Measurements from ENCODE around the gene SAXO1. TPM values are rescaled to one million over a fixed set of nuclear protein-coding genes. Genes with fewer than 3 reads are reported as not detected.

The SAXO1 gene
- total RNA-seq, 1 experiment from 2014 or later = not detected

DNA sequence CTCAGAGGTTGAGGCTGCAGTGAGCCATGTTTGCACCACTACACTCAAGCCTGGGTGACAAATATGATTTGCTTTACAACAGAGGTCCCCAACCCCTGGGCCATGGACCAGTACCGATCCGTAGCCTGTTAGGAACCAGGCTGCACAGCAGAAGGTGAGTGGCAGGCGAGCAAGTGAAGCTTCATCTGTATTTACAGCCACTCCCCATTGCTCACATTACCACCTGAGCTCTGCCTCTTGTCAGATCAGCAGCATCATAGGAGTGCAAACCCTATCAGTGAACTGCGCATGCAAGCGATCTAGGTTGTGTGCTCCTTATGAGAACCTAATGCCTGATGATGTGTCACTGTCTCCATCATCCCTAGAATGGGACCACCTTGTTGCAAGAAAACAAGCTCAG lies 42.5 kb downstream of the SAXO1 start:
- Histone ChIP-seq H3K9me3 (ENCODE audit: control insufficient read depth, insufficient read depth, low read depth, low read length) (no peaks in the 10 kb centered on the region), H3K4me1 (ENCODE audit: control insufficient read depth, insufficient read depth, low read length) (no peaks in the 10 kb centered on the region), H3K27ac (ENCODE audit: low read length) (no peak overlapping the region), H3K36me3 (ENCODE audit: control insufficient read depth, insufficient read depth, low read length) (no peaks in the 10 kb centered on the region), H3K4me3 (ENCODE audit: low read depth in 2 of 2, low read length in 2 of 2) (no peak overlapping the region), H3K27me3 (ENCODE audit: control insufficient read depth, insufficient read depth, low read length) (no peaks in the 10 kb centered on the region)
- no peak for DNase-seq (ENCODE audit: low read depth, low spot score)
- ChIA-PET CTCF (no interaction called here), POLR2A (no interaction called here)
- in situ Hi-C loops (cut with HindIII; ENCODE audit: low pct_unique_long_range_greater_than_20kb, low sequenced_read_pairs) (no loop called here), intact Hi-C loops (cut with micrococcal nuclease; ENCODE audit: unreplicated experiment) (no loop called here)
- no peak for ATAC-seq
- no TSS peak for BruUV-seq (replicated peaks)
- TF ChIP-seq CTCF (IDR thresholded peaks at IDR 0.05) = no peak
- TF ChIP-seq SIN3A (IDR thresholded peaks at IDR 0.05; ENCODE audit: borderline replicate concordance, insufficient read depth, low read depth, low read length) = no peak
- TF ChIP-seq TCF7L2 (IDR thresholded peaks at IDR 0.05; ENCODE audit: low read depth, low read length) = no peak
- TF ChIP-seq, protein P1, sequence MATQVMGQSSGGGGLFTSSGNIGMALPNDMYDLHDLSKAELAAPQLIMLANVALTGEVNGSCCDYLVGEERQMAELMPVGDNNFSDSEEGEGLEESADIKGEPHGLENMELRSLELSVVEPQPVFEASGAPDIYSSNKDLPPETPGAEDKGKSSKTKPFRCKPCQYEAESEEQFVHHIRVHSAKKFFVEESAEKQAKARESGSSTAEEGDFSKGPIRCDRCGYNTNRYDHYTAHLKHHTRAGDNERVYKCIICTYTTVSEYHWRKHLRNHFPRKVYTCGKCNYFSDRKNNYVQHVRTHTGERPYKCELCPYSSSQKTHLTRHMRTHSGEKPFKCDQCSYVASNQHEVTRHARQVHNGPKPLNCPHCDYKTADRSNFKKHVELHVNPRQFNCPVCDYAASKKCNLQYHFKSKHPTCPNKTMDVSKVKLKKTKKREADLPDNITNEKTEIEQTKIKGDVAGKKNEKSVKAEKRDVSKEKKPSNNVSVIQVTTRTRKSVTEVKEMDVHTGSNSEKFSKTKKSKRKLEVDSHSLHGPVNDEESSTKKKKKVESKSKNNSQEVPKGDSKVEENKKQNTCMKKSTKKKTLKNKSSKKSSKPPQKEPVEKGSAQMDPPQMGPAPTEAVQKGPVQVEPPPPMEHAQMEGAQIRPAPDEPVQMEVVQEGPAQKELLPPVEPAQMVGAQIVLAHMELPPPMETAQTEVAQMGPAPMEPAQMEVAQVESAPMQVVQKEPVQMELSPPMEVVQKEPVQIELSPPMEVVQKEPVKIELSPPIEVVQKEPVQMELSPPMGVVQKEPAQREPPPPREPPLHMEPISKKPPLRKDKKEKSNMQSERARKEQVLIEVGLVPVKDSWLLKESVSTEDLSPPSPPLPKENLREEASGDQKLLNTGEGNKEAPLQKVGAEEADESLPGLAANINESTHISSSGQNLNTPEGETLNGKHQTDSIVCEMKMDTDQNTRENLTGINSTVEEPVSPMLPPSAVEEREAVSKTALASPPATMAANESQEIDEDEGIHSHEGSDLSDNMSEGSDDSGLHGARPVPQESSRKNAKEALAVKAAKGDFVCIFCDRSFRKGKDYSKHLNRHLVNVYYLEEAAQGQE (IDR thresholded peaks at IDR 0.05; ENCODE audit: insufficient read depth in 1 of 2, low read depth in 2 of 2, low read length in 1 of 2) = no peak
- TF ChIP-seq POLR2AphosphoS5 (IDR thresholded peaks at IDR 0.05; ENCODE audit: low read depth, low read length) = no peak

DNA sequence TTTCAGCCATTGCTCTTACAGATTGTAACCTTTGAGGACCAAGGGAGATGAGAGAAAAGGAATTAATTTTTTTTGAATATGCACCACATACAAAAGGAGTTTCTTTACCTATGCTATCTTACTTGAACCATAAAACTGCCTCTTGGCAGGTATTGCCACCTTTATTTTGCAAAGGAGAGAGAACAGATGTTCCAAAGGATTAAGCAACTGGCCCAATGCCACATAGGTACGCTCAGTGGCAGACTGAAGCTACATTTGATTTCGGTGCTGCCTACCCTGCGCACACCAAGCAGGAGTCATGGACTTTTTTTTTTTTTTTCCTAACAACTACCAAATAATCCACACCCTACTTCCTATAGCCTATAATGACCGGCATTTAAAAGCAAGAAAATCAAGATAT lies 43.1 kb downstream of the SAXO1 start:
- ATAC-seq = no peak
- in situ Hi-C loops (cut with HindIII; ENCODE audit: low pct_unique_long_range_greater_than_20kb, low sequenced_read_pairs) = no loop called here
- POLR2A ChIA-PET = no interaction called here

More for the DNA sequence above, 43.1 kb downstream of the SAXO1 start:
- Histone ChIP-seq H3K27me3 (ENCODE audit: control insufficient read depth, insufficient read depth, low read length) (no peaks in the 10 kb centered on the region), H3K36me3 (ENCODE audit: control insufficient read depth, insufficient read depth, low read length) (no peaks in the 10 kb centered on the region), H3K9me3 (ENCODE audit: control insufficient read depth, insufficient read depth, low read depth, low read length) (no peaks in the 10 kb centered on the region), H3K4me3 (ENCODE audit: low read depth in 2 of 2, low read length in 2 of 2) (no peak overlapping the region), H3K4me1 (ENCODE audit: control insufficient read depth, insufficient read depth, low read length) (no peaks in the 10 kb centered on the region), H3K27ac (ENCODE audit: low read length) (no peak overlapping the region)
- no peak for TF ChIP-seq SIN3A (IDR thresholded peaks at IDR 0.05; ENCODE audit: borderline replicate concordance, insufficient read depth, low read depth, low read length)
- no peak for TF ChIP-seq TCF7L2 (IDR thresholded peaks at IDR 0.05; ENCODE audit: low read depth, low read length)
- no peak for TF ChIP-seq CTCF (IDR thresholded peaks at IDR 0.05)
- TF ChIP-seq, protein P1 (IDR thresholded peaks at IDR 0.05; ENCODE audit: insufficient read depth in 1 of 2, low read depth in 2 of 2, low read length in 1 of 2) = no peak
- TF ChIP-seq POLR2AphosphoS5 (IDR thresholded peaks at IDR 0.05; ENCODE audit: low read depth, low read length) = no peak
- intact Hi-C loops (cut with micrococcal nuclease; ENCODE audit: unreplicated experiment) = no loop called here
- DNase-seq (ENCODE audit: low read depth, low spot score) = no peak
- CTCF ChIA-PET = no interaction called here
- BruUV-seq (replicated peaks) = no TSS peak
